Lung (tissue), 12 donors: ENCODE results near the gene BCAS3. TPM values are rescaled to one million over a fixed set of nuclear protein-coding genes. Genes with fewer than 3 reads are reported as not detected.

Experiments
- ATAC-seq: fragments of 200-7000 bp; cut with Tn5 transposase; one replicate; pipeline ENCODE4 v1.9.1; 2020; ENCODE audit warnings: moderate number of reproducible peaks; ENCODE audit not compliant: insufficient read depth, low FRiP score
- DNase-seq, 3 donors: peaks; one replicate each; pipeline ENCODE4 v3.0.0-alpha.2; 2013 to 2017
- H3K27ac ChIP-seq, 2 donors: one replicate each; pipeline ENCODE4 v1.5.1; 2013; ENCODE audit warnings: mild to moderate bottlenecking in 2 of 2, moderate library complexity in 2 of 2, control low read depth in 1 of 2, inconsistent platforms in 1 of 2, low read depth in 1 of 2, low read length in 1 of 2
- H3K27me3 ChIP-seq, 3 donors: one replicate each; pipeline ENCODE4 v1.5.1; 2013; ENCODE audit warnings: low read length in 2 of 3; ENCODE audit not compliant: control insufficient read depth in 3 of 3, insufficient read depth in 3 of 3
- H3K36me3 ChIP-seq, 4 donors: one replicate each; pipeline ENCODE4 v1.5.1; 2013; ENCODE audit warnings: low read length in 4 of 4, mild to moderate bottlenecking in 1 of 4, moderate library complexity in 1 of 4; ENCODE audit not compliant: control insufficient read depth in 4 of 4, insufficient read depth in 4 of 4
- H3K4me1 ChIP-seq, 5 donors: one replicate each; pipeline ENCODE4 v1.5.1; 2013; ENCODE audit warnings: low read length in 5 of 5, mild to moderate bottlenecking in 2 of 5, moderate library complexity in 1 of 5; ENCODE audit not compliant: control insufficient read depth in 5 of 5, insufficient read depth in 5 of 5
- H3K4me3 ChIP-seq: one replicate; pipeline ENCODE4 v1.5.1; 2013; ENCODE audit warnings: mild to moderate bottlenecking, control low read depth, moderate library complexity
- H3K9ac ChIP-seq, 2 donors: one replicate each; pipeline ENCODE4 v1.5.1; 2013; ENCODE audit warnings: low read length in 2 of 2, control low read depth in 1 of 2; ENCODE audit not compliant: insufficient read depth in 1 of 2
- H3K9me3 ChIP-seq, 4 donors: one replicate each; pipeline ENCODE4 v1.5.1; 2013; ENCODE audit warnings: low read length in 3 of 4, mild to moderate bottlenecking in 1 of 4, moderate library complexity in 1 of 4; ENCODE audit not compliant: control insufficient read depth in 4 of 4, insufficient read depth in 3 of 4
- WGBS, 2 donors: extraction: QIAGEN DNeasy Blood & Tissue Kit; methylation state at CpG; one replicate each; pipeline ENCODE4 v1.1.7; 2013; 5-methylcytosine and 5-hydroxymethylcytosine counted together
- polyA plus RNA-seq, 2 donors: library from polyadenylated mRNA; stranded (reverse); fragments of 200-250 nt; gene quantifications; one replicate each; pipeline ENCODE4 v1.2.1, GENCODE V29; 2013
- total RNA-seq, 2 donors: library from RNA; depleted of rRNA in 1 of 2; stranded (reverse); fragments of >200 nt in 1 of 2; gene quantifications; one replicate each; pipeline ENCODE4 v1.2.1, GENCODE V29; 2014 to 2021
- TF ChIP-seq, protein P1 (sequence below): IDR thresholded peaks from 2 replicates; pipeline ENCODE4 v1.5.1; 2012; ENCODE audit warnings: mild to moderate bottlenecking; ENCODE audit errors: control extremely low read depth, extremely low read depth
- donor health status: control.
- donor health status: control.
- donor health status: Bipolar disorder and iron deficiency.
- donor health status: healthy.
- donor health status: DM: yes; HTN: yes; CAD: no.

BCAS3 gene
- total and polyA plus RNA-seq, 4 donors: 4.0 to 101 (median 20.3) TPM

DNA sequence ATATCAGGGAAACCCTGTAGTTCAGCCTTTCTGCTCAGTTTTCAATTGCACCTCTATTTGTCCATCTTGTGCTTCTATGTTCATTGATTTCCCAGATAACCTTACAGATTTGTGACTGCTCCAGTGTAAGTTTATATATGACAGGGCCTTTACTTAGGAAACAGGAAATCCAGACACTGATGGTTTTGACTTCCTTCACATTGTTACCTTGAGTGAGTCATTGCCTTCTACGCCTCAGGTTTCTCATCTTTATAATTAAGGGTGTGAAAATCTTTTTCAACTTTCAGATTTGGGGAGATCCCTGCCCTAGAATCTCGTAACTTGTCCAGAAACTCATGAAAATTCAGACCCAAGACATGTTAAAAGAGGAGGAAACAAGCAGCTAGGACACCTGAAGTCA is 379.6 kb downstream of the BCAS3 start:
- Histone ChIP-seq H3K4me1 (peaks cover 0 to 9% (median 1%) of the 10 kb centered on the region in 5 donors), H3K9me3 (no peaks in the 10 kb centered on the region), H3K27me3 (no peaks in the 10 kb centered on the region), H3K4me3 (no peak overlapping the region), H3K36me3 (no peaks in the 10 kb centered on the region), H3K27ac (no peak overlapping the region), H3K9ac (no peak overlapping the region)
- 68 to 82% methylated on average over 2 of the region's 2 CpGs for WGBS, 2 donors
- DNase-seq (no peak), ATAC-seq (no peak)
- TF ChIP-seq, protein P1, sequence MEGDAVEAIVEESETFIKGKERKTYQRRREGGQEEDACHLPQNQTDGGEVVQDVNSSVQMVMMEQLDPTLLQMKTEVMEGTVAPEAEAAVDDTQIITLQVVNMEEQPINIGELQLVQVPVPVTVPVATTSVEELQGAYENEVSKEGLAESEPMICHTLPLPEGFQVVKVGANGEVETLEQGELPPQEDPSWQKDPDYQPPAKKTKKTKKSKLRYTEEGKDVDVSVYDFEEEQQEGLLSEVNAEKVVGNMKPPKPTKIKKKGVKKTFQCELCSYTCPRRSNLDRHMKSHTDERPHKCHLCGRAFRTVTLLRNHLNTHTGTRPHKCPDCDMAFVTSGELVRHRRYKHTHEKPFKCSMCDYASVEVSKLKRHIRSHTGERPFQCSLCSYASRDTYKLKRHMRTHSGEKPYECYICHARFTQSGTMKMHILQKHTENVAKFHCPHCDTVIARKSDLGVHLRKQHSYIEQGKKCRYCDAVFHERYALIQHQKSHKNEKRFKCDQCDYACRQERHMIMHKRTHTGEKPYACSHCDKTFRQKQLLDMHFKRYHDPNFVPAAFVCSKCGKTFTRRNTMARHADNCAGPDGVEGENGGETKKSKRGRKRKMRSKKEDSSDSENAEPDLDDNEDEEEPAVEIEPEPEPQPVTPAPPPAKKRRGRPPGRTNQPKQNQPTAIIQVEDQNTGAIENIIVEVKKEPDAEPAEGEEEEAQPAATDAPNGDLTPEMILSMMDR: no peak

DNA sequence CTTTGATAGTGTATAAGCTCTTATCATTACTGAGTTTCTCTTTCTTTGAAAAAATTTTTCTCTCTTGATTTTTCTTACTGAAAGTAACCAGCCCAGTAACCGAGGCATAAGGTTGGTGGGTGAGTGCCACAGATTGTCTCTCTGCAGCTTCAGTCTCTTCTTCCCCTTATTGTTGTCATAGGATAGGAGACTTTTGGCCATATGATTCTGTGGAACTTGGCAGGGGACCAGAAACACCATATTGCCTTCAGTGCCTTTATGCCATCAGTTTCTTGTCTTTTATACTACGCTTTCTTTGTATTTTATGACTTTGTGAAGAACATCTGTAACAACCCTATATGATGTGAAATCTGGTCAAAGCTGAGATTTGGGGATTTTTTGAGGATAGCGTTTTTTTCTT is 380.4 kb downstream of the BCAS3 start:
- Histone ChIP-seq H3K9ac (no peak overlapping the region), H3K27ac (no peak overlapping the region), H3K9me3 (no peaks in the 10 kb centered on the region), H3K36me3 (no peaks in the 10 kb centered on the region), H3K4me3 (no peak overlapping the region), H3K27me3 (no peaks in the 10 kb centered on the region), H3K4me1 (peaks cover 0 to 9% (median 1%) of the 10 kb centered on the region in 5 donors)
- DNase-seq: no peak
- WGBS, 2 donors: 90 to 92% methylated on average over 3 of the region's 3 CpGs
- no peak for ATAC-seq
- TF ChIP-seq, protein P1: no peak

DNA sequence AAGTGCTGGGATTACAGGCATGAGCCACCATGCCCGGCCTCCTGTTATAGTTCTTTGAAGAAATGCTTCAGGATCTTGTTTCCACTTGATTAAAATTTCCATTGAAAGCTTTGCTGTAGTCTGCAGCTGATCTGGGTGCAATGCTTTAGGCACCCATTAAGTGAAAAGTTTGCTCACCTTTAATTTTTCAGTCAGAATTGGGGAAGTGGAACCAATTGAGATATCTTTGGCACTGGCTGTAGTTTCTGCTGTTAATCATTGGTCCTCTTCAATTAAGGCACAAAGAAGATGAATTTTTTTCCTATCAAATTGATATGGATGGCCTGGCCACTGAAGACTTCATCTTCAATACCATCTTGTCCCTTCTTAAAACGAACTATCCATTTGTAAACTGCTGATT is 385.9 kb downstream of the BCAS3 start:
- Histone ChIP-seq H3K4me1 (peaks cover 0 to 24% (median 8%) of the 10 kb centered on the region in 5 donors), H3K9ac (no peak overlapping the region), H3K4me3 (no peak overlapping the region), H3K27ac (no peak overlapping the region), H3K27me3 (no peaks in the 10 kb centered on the region), H3K36me3 (no peaks in the 10 kb centered on the region), H3K9me3 (no peaks in the 10 kb centered on the region)
- TF ChIP-seq, protein P1: no peak
- ATAC-seq: no peak
- DNase-seq: no peak
- WGBS, 2 donors: 97 to 100% methylated on average over 2 of the region's 2 CpGs
